ENCODE measurements around the gene CACNA1I. TPM values are rescaled to one million over a fixed set of nuclear protein-coding genes. Genes with fewer than 3 reads are reported as not detected.

CACNA1I gene
- total RNA-seq, 1 experiment from 2014 or later, result 0.15 TPM

GRCh38 chr22:39678862-39679490 lies 108.4 kb downstream of the CACNA1I start:
- H4K20me1 ChIP-seq (ENCODE audit: insufficient read depth), result no peaks in the 10 kb centered on the region
- BruUV-seq (replicated peaks), result no TSS peak
- peaks cover 5 to 11% of the 10 kb centered on the region in 2 experiments for H3K4me1 ChIP-seq (ENCODE audit: control insufficient read depth in 1 of 2, insufficient read depth in 2 of 2, low read length in 2 of 2)
- ChIA-PET CTCF (no interaction called here), RAD21 (ENCODE audit: low non-redundant PET in 1 of 2, low total read pairs in 2 of 2, uncharacterized antibody in 2 of 2, unreplicated experiment in 2 of 2) (no interaction called here), POLR2A (no interaction called here)
- no peak overlapping the region for H3K9ac ChIP-seq (ENCODE audit: low read length)
- H3K27ac ChIP-seq (ENCODE audit: low read depth, low read length), result no peak overlapping the region
- no peak overlapping the region for H3K4me2 ChIP-seq (ENCODE audit: low read length)
- no peaks in the 10 kb centered on the region for H3K36me3 ChIP-seq (ENCODE audit: control insufficient read depth in 1 of 2, insufficient read depth in 2 of 2, low read length in 2 of 2)
- DNase-seq (ENCODE audit: low read depth, low spot score), result no peak
- TF ChIP-seq ELF1 (IDR thresholded peaks at IDR 0.05; ENCODE audit: borderline replicate concordance, low read depth) (no peak), TCF7L2 (IDR thresholded peaks at IDR 0.05; ENCODE audit: borderline replicate concordance, extremely low read depth, insufficient read depth, insufficient read length) (no peak), RAD21 (IDR thresholded peaks at IDR 0.05; ENCODE audit: low read depth) (no peak), JUND (IDR thresholded peaks at IDR 0.05) (no peak), SIN3A (IDR thresholded peaks at IDR 0.05; ENCODE audit: low read depth) (no peak), ZBTB33 (IDR thresholded peaks at IDR 0.05; ENCODE audit: extremely low read depth, insufficient replicate concordance, low read length) (no peak), CEBPB (IDR thresholded peaks at IDR 0.05; ENCODE audit: low read depth) (no peak), CBX3 (IDR thresholded peaks at IDR 0.05; ENCODE audit: low read depth) (no peak), POLR2AphosphoS5 (IDR thresholded peaks at IDR 0.05; ENCODE audit: low read depth, low read length) (no peak), POLR2A (IDR thresholded peaks at IDR 0.05; ENCODE audit: borderline replicate concordance, extremely low read depth, insufficient read depth, insufficient read length) (no peak)
- TF ChIP-seq, protein P1, sequence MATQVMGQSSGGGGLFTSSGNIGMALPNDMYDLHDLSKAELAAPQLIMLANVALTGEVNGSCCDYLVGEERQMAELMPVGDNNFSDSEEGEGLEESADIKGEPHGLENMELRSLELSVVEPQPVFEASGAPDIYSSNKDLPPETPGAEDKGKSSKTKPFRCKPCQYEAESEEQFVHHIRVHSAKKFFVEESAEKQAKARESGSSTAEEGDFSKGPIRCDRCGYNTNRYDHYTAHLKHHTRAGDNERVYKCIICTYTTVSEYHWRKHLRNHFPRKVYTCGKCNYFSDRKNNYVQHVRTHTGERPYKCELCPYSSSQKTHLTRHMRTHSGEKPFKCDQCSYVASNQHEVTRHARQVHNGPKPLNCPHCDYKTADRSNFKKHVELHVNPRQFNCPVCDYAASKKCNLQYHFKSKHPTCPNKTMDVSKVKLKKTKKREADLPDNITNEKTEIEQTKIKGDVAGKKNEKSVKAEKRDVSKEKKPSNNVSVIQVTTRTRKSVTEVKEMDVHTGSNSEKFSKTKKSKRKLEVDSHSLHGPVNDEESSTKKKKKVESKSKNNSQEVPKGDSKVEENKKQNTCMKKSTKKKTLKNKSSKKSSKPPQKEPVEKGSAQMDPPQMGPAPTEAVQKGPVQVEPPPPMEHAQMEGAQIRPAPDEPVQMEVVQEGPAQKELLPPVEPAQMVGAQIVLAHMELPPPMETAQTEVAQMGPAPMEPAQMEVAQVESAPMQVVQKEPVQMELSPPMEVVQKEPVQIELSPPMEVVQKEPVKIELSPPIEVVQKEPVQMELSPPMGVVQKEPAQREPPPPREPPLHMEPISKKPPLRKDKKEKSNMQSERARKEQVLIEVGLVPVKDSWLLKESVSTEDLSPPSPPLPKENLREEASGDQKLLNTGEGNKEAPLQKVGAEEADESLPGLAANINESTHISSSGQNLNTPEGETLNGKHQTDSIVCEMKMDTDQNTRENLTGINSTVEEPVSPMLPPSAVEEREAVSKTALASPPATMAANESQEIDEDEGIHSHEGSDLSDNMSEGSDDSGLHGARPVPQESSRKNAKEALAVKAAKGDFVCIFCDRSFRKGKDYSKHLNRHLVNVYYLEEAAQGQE (IDR thresholded peaks at IDR 0.05; ENCODE audit: low read depth), result no peak
- TF ChIP-seq, protein P2, sequence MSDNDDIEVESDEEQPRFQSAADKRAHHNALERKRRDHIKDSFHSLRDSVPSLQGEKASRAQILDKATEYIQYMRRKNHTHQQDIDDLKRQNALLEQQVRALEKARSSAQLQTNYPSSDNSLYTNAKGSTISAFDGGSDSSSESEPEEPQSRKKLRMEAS (IDR thresholded peaks at IDR 0.05), result no peak
- TF ChIP-seq, protein P3, sequence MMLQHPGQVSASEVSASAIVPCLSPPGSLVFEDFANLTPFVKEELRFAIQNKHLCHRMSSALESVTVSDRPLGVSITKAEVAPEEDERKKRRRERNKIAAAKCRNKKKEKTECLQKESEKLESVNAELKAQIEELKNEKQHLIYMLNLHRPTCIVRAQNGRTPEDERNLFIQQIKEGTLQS (IDR thresholded peaks at IDR 0.05), result no peak
- H3K27me3 ChIP-seq (ENCODE audit: insufficient read depth, low read length), result no peaks in the 10 kb centered on the region
- no peak overlapping the region for H2AFZ ChIP-seq (ENCODE audit: low read depth, low read length, poor library complexity, severe bottlenecking)
- no peak overlapping the region for H3K4me3 ChIP-seq (replicated peaks in 1 of 2; ENCODE audit: low read depth in 1 of 2, low read length in 2 of 2)
- no peaks in the 10 kb centered on the region for H3K79me2 ChIP-seq (ENCODE audit: insufficient read depth, low read length)
- no peaks in the 10 kb centered on the region for H3K9me3 ChIP-seq (ENCODE audit: control insufficient read depth in 1 of 2, insufficient read depth in 1 of 2, low read depth in 1 of 2, low read length in 2 of 2)
- intact Hi-C loops (cut with micrococcal nuclease), result no loop called here
- no peaks in the 10 kb centered on the region for H3K9me2 ChIP-seq (ENCODE audit: insufficient read depth)
- ATAC-seq, result no peak
